ENCODE results near the gene VWDE.

The VWDE gene

GRCh38 chr7:12378389-12378788 lies 25.3 kb downstream of the VWDE start:
- no peak overlapping the region for H3K4me3 Mint-ChIP-seq
- H3K4me1 Mint-ChIP-seq: no peaks in the 10 kb centered on the region
- ATAC-seq (no peak), DNase-seq (ENCODE audit: low spot score in 2 of 2) (no peak)
- H3K36me3 Mint-ChIP-seq: no peaks in the 10 kb centered on the region
- H3K9me3 Mint-ChIP-seq: no peaks in the 10 kb centered on the region
- H3K27ac Mint-ChIP-seq: no peak overlapping the region

GRCh38 chr7:12377406-12377805 lies 26.3 kb downstream of the VWDE start:
- ATAC-seq (no peak), DNase-seq (ENCODE audit: low spot score in 2 of 2) (no peak)
- H3K4me3 Mint-ChIP-seq: no peak overlapping the region
- no peaks in the 10 kb centered on the region for H3K9me3 Mint-ChIP-seq
- H3K27ac Mint-ChIP-seq: no peak overlapping the region
- no peaks in the 10 kb centered on the region for H3K4me1 Mint-ChIP-seq
- H3K36me3 Mint-ChIP-seq: no peaks in the 10 kb centered on the region

- no peaks in the 10 kb centered on the region for H3K4me1 Mint-ChIP-seq
- H3K27ac Mint-ChIP-seq: no peak overlapping the region
- DNase-seq (ENCODE audit: low spot score in 2 of 2) (no peak), ATAC-seq (no peak)
- no peak overlapping the region for H3K4me3 Mint-ChIP-seq
- H3K36me3 Mint-ChIP-seq: no peaks in the 10 kb centered on the region
- H3K9me3 Mint-ChIP-seq: no peaks in the 10 kb centered on the region
Measured at GRCh38 chr7:12373580-12374263, 29.9 kb downstream of the VWDE start.

GRCh38 chr7:12370249-12370648 lies 33.4 kb downstream of the VWDE start:
- no peaks in the 10 kb centered on the region for H3K9me3 Mint-ChIP-seq
- H3K4me3 Mint-ChIP-seq: no peak overlapping the region
- H3K36me3 Mint-ChIP-seq: no peaks in the 10 kb centered on the region

GRCh38 chr7:12369756-12370155 lies 33.9 kb downstream of the VWDE start:
- DNase-seq (ENCODE audit: low spot score in 2 of 2): no peak
- H3K27ac Mint-ChIP-seq: no peak overlapping the region
- no peak overlapping the region for H3K4me3 Mint-ChIP-seq
- no peak for ATAC-seq
- H3K36me3 Mint-ChIP-seq: no peaks in the 10 kb centered on the region
- no peaks in the 10 kb centered on the region for H3K9me3 Mint-ChIP-seq
- no peaks in the 10 kb centered on the region for H3K4me1 Mint-ChIP-seq

More at GRCh38 chr7:12370249-12370648, 33.4 kb downstream of the VWDE start:
- Mint-ChIP-seq H3K27ac (no peak overlapping the region), H3K4me1 (no peaks in the 10 kb centered on the region)
- DNase-seq (ENCODE audit: low spot score in 2 of 2) (no peak), ATAC-seq (no peak)

- Mint-ChIP-seq H3K4me3 (no peak overlapping the region), H3K4me1 (no peaks in the 10 kb centered on the region), H3K36me3 (no peaks in the 10 kb centered on the region), H3K9me3 (no peaks in the 10 kb centered on the region), H3K27ac (no peak overlapping the region)
- peak; percentile 26 for ATAC-seq
- DNase-seq (ENCODE audit: low spot score in 2 of 2): no peak
Measured at GRCh38 chr7:12369072-12369471, 34.6 kb downstream of the VWDE start.

- H3K4me3 Mint-ChIP-seq: no peak overlapping the region
- no peak for DNase-seq (ENCODE audit: low spot score in 2 of 2)
- H3K27ac Mint-ChIP-seq: no peak overlapping the region
- ATAC-seq: no peak
- no peaks in the 10 kb centered on the region for H3K4me1 Mint-ChIP-seq
- no peaks in the 10 kb centered on the region for H3K9me3 Mint-ChIP-seq
- H3K36me3 Mint-ChIP-seq: no peaks in the 10 kb centered on the region
Measured at GRCh38 chr7:12360948-12361347, 42.7 kb downstream of the VWDE start.

- Mint-ChIP-seq H3K4me3 (no peak overlapping the region), H3K27ac (no peak overlapping the region), H3K9me3 (no peaks in the 10 kb centered on the region), H3K36me3 (no peaks in the 10 kb centered on the region), H3K4me1 (no peaks in the 10 kb centered on the region)
- ATAC-seq: no peak
- DNase-seq (ENCODE audit: low spot score in 2 of 2): no peak
Measured at GRCh38 chr7:12358694-12359093, 45.0 kb downstream of the VWDE start.

- H3K4me3 Mint-ChIP-seq: no peak overlapping the region
- DNase-seq (ENCODE audit: low spot score in 2 of 2) (no peak), ATAC-seq (no peak)
- H3K27ac Mint-ChIP-seq: no peak overlapping the region
- no peaks in the 10 kb centered on the region for H3K36me3 Mint-ChIP-seq
- H3K4me1 Mint-ChIP-seq: no peaks in the 10 kb centered on the region
- H3K9me3 Mint-ChIP-seq: no peaks in the 10 kb centered on the region
Measured at GRCh38 chr7:12357508-12357907, 46.2 kb downstream of the VWDE start.

GRCh38 chr7:12351843-12352242 lies 51.8 kb downstream of the VWDE start:
- H3K27ac Mint-ChIP-seq: no peak overlapping the region
- ATAC-seq (no peak), DNase-seq (ENCODE audit: low spot score in 2 of 2) (no peak)
- no peak overlapping the region for H3K4me3 Mint-ChIP-seq
- H3K4me1 Mint-ChIP-seq: peaks cover 5% of the 10 kb centered on the region
- H3K36me3 Mint-ChIP-seq: no peaks in the 10 kb centered on the region
- H3K9me3 Mint-ChIP-seq: no peaks in the 10 kb centered on the region

GRCh38 chr7:12350971-12351370 lies 52.7 kb downstream of the VWDE start:
- no peak for DNase-seq (ENCODE audit: low spot score in 2 of 2)
- Mint-ChIP-seq H3K4me3 (no peak overlapping the region), H3K36me3 (no peaks in the 10 kb centered on the region), H3K9me3 (no peaks in the 10 kb centered on the region), H3K27ac (no peak overlapping the region), H3K4me1 (peaks cover 5% of the 10 kb centered on the region)
- no peak for ATAC-seq

- Mint-ChIP-seq H3K4me1 (no peaks in the 10 kb centered on the region), H3K27ac (no peak overlapping the region), H3K4me3 (no peak overlapping the region), H3K36me3 (no peaks in the 10 kb centered on the region), H3K9me3 (no peaks in the 10 kb centered on the region)
- no peak for ATAC-seq
- DNase-seq (ENCODE audit: low spot score in 2 of 2): no peak
Measured at GRCh38 chr7:12337095-12337494, 66.6 kb downstream of the VWDE start.

- no peak overlapping the region for H3K4me3 Mint-ChIP-seq
- H3K9me3 Mint-ChIP-seq: no peaks in the 10 kb centered on the region
- no peaks in the 10 kb centered on the region for H3K4me1 Mint-ChIP-seq
- no peak for ATAC-seq
- no peak overlapping the region for H3K27ac Mint-ChIP-seq
- no peaks in the 10 kb centered on the region for H3K36me3 Mint-ChIP-seq
- no peak for DNase-seq (ENCODE audit: low spot score in 2 of 2)
Measured at GRCh38 chr7:12328888-12329770, 74.5 kb downstream of the VWDE start.

- ATAC-seq (no peak), DNase-seq (ENCODE audit: low spot score in 2 of 2) (no peak)
- Mint-ChIP-seq H3K4me1 (no peaks in the 10 kb centered on the region), H3K36me3 (no peaks in the 10 kb centered on the region), H3K4me3 (no peak overlapping the region), H3K9me3 (no peaks in the 10 kb centered on the region), H3K27ac (no peak overlapping the region)
Measured at GRCh38 chr7:12327922-12328321, 75.7 kb downstream of the VWDE start.

- Mint-ChIP-seq H3K4me1 (no peaks in the 10 kb centered on the region), H3K9me3 (no peaks in the 10 kb centered on the region), H3K4me3 (no peak overlapping the region), H3K27ac (no peak overlapping the region), H3K36me3 (no peaks in the 10 kb centered on the region)
- ATAC-seq: no peak
- no peak for DNase-seq (ENCODE audit: low spot score in 2 of 2)
Measured at GRCh38 chr7:12325646-12326045, 78.0 kb downstream of the VWDE start.

GRCh38 chr7:12323415-12323814 lies 80.2 kb downstream of the VWDE start:
- no peak overlapping the region for H3K4me3 Mint-ChIP-seq
- no peaks in the 10 kb centered on the region for H3K9me3 Mint-ChIP-seq
- no peak overlapping the region for H3K27ac Mint-ChIP-seq
- H3K4me1 Mint-ChIP-seq: no peaks in the 10 kb centered on the region
- no peak for ATAC-seq
- H3K36me3 Mint-ChIP-seq: no peaks in the 10 kb centered on the region
- no peak for DNase-seq (ENCODE audit: low spot score in 2 of 2)
